Upper lobe of right lung (tissue), 1 donor: Measurements from ENCODE around the gene TP53BP2. TPM values are rescaled to one million over a fixed set of nuclear protein-coding genes. Genes with fewer than 3 reads are reported as not detected.

Source experiments
- ATAC-seq: fragments of 200-7000 bp; cut with Tn5 transposase; one replicate; pipeline ENCODE4 v1.9.1; 2020; ENCODE audit warnings: mild to moderate bottlenecking, moderate library complexity
- DNase-seq: peaks from one replicate; pipeline ENCODE4 v3.0.0-alpha.2; 2020
- H3K27ac ChIP-seq: fragments of 200-600 bp; one replicate; pipeline ENCODE4 v1.8.0; 2022
- H3K27me3 ChIP-seq: fragments of 200-600 bp; one replicate; pipeline ENCODE4 v1.8.0; 2022; ENCODE audit warnings: mild to moderate bottlenecking
- H3K36me3 ChIP-seq: fragments of 200-600 bp; one replicate; pipeline ENCODE4 v1.8.0; 2022
- H3K4me1 ChIP-seq: fragments of 200-600 bp; one replicate; pipeline ENCODE4 v1.8.0; 2022
- H3K4me3 ChIP-seq: fragments of 200-600 bp; one replicate; pipeline ENCODE4 v1.8.0; 2022; ENCODE audit warnings: mild to moderate bottlenecking
- H3K9me3 ChIP-seq: fragments of 200-600 bp; one replicate; pipeline ENCODE4 v1.8.0; 2022
- CTCF ChIP-seq: fragments of 200-600 bp; IDR thresholded peaks from one replicate; pipeline ENCODE4 v1.8.0; 2022; ENCODE audit warnings: antibody characterized with exemption
- intact Hi-C: fragments of 100-400 bp; cut with DNase I; formaldehyde crosslinking; loops from one replicate; pipeline ENCODE4 v1.11.0; 2022
- total RNA-seq: library from RNA; stranded (reverse); fragmentation: NEBNext Ultra II Directional; extraction: Animal tissue kit (Norgen Biotek cat#: 25700); gene quantifications from one replicate; pipeline ENCODE4 v1.2.1, GENCODE V29; 2021
- donor health status: DM: no; HTN: yes; CAD: no; lungs with severe emphysema.

The TP53BP2 gene
- total RNA-seq, 1 donor from 2014 or later, result 64.4 TPM

- Histone ChIP-seq H3K4me3 (no peak overlapping the region), H3K9me3 (no peaks in the 10 kb centered on the region), H3K4me1 (peaks cover 25% of the 10 kb centered on the region), H3K27ac (peak overlapping the region; percentile 55), H3K36me3 (peaks cover 84% of the 10 kb centered on the region), H3K27me3 (no peaks in the 10 kb centered on the region)
- ATAC-seq (no peak), DNase-seq (no peak)
- no peak for TF ChIP-seq CTCF
- intact Hi-C loops, result no loop called here
Observed at GRCh38 chr1:223772771-223773160, 73.0 kb downstream of the TP53BP2 start.

GRCh38 chr1:223771814-223772770 is 73.7 kb downstream of the TP53BP2 start:
- peaks cover 77% of the 10 kb centered on the region for H3K36me3 ChIP-seq
- H3K4me3 ChIP-seq, result no peak overlapping the region
- H3K4me1 ChIP-seq, result peaks cover 25% of the 10 kb centered on the region
- no peaks in the 10 kb centered on the region for H3K27me3 ChIP-seq
- DNase-seq (no peak), ATAC-seq (peak; percentile 87)
- intact Hi-C loops, result no loop called here
- TF ChIP-seq CTCF, result no peak
- H3K9me3 ChIP-seq, result no peaks in the 10 kb centered on the region
- H3K27ac ChIP-seq, result peak overlapping the region; percentile 55

GRCh38 chr1:223771469-223771813 is 74.3 kb downstream of the TP53BP2 start:
- H3K36me3 ChIP-seq, result peaks cover 78% of the 10 kb centered on the region
- no peak for ATAC-seq
- intact Hi-C loops, result no loop called here
- no peaks in the 10 kb centered on the region for H3K27me3 ChIP-seq
- no peak overlapping the region for H3K4me3 ChIP-seq
- peaks cover 25% of the 10 kb centered on the region for H3K4me1 ChIP-seq
- peak overlapping the region; percentile 55 for H3K27ac ChIP-seq
- DNase-seq, result no peak
- H3K9me3 ChIP-seq, result no peaks in the 10 kb centered on the region
- no peak for TF ChIP-seq CTCF

- Histone ChIP-seq H3K27me3 (no peaks in the 10 kb centered on the region), H3K9me3 (no peaks in the 10 kb centered on the region), H3K36me3 (peaks cover 81% of the 10 kb centered on the region), H3K4me1 (peaks cover 25% of the 10 kb centered on the region), H3K4me3 (no peak overlapping the region), H3K27ac (peak overlapping the region; percentile 55)
- ATAC-seq (no peak), DNase-seq (no peak)
- TF ChIP-seq CTCF, result no peak
- intact Hi-C loops, result no loop called here
Observed at GRCh38 chr1:223770621-223771315, 75.0 kb downstream of the TP53BP2 start.

GRCh38 chr1:223765719-223766340 is 79.9 kb downstream of the TP53BP2 start:
- Histone ChIP-seq H3K36me3 (peaks cover 77% of the 10 kb centered on the region), H3K27me3 (no peaks in the 10 kb centered on the region), H3K4me1 (peaks cover 14% of the 10 kb centered on the region), H3K27ac (no peak overlapping the region), H3K4me3 (no peak overlapping the region), H3K9me3 (no peaks in the 10 kb centered on the region)
- TF ChIP-seq CTCF, result no peak
- ATAC-seq (no peak), DNase-seq (no peak)
- intact Hi-C loops, result no loop called here
